Measurements from ENCODE around the gene JARID2. TPM values are rescaled to one million over a fixed set of nuclear protein-coding genes. Genes with fewer than 3 reads are reported as not detected.
A peak's percentile ranks its signal among the peaks of the same experiment; 100 is the strongest.

The JARID2 gene
- total and polyA plus RNA-seq, 10 of the 15 experiments (the other 5 are each of a cell fraction or from before 2014, with no cell fraction given): 4.2 to 21.6 (median 11.7) TPM

DNA sequence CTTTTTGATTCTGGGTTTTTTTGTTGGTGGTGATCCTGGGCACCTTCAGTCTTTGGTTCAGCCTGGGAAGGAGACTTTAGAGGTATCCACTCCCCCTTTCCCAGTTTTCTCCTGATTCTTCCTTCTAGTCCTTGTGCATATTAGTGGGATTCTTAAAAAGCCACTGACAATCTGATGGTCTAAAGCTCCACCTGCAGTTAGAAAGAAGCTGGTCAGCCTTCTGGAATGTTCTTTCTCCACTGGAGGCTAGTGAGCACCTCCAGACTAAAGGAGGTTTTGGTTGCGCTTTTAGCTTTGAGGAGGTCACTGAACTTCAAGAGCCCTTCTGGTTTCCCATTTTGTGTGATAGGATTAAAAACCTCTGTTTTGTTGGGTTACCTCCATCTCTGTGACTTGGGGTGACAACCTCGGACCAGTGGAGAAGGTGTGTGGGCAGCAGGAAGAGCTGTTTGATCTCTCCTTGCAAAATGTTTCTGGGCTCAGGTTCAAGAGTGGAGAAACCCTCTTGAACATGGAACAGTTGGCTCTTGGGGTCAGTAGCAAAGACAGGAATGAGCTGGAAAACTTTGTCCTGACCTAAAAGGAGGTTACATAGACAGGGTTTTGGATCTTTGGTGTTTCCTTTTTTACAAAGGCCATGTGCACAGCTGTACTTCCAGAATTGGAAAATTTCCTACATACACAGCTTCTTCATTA is 29.0 kb downstream of the JARID2 start:
- ChIA-PET CTCF (interaction anchor here (1.0 to 1.6 kb wide), 4 partner anchors 10 to 115 kb away, joined by 3 to 7 read pairs (median 4); no protein-coding TSS in a partner anchor), POLR2A (interaction anchor here (1.1 to 2.2 kb wide), 4 partner anchors 9 to 70 kb away, joined by 3 to 7 read pairs (median 4); no protein-coding TSS in a partner anchor), RAD21 (ENCODE audit: unreplicated experiment) (interaction anchor here (0.6 to 2.9 kb wide), 6 partner anchors 9 to 458 kb away, joined by 3 to 14 read pairs (median 5); partner anchors contain the start of gene JARID2), SMC1A (ENCODE audit: uncharacterized antibody, unreplicated experiment) (interaction anchor here (0.9 to 8.5 kb wide), 7 partner anchors 8 to 136 kb away, joined by 3 to 89 read pairs (median 5); no protein-coding TSS in a partner anchor)
- no TSS peak for BruUV-seq (replicated peaks)
- Histone ChIP-seq H3K9me3 (replicated peaks; ENCODE audit: control insufficient read depth, insufficient read depth, low read length) (no peaks in the 10 kb centered on the region), H3K27me3 (replicated peaks in 1 of 2; ENCODE audit: control insufficient read depth in 2 of 2, insufficient read depth in 2 of 2, low read length in 1 of 2) (no peaks in the 10 kb centered on the region), H3K36me3 (ENCODE audit: control insufficient read depth in 2 of 2, insufficient read depth in 2 of 2, low read length in 1 of 2) (peaks cover 0 to 3% of the 10 kb centered on the region in 2 experiments; a peak in 2 of 4 replicates), H3K4me2 (ENCODE audit: control insufficient read depth, insufficient read depth) (0 out of 2 replicates have a peak overlapping the region, but pooled peaks have one; percentile 38), H3K4me3 (no peak overlapping the region), H3K9ac (ENCODE audit: control insufficient read depth, insufficient read depth, low read length) (no peak overlapping the region), H2AFZ (ENCODE audit: control insufficient read depth, low read depth, low read length) (no peak overlapping the region), H3K27ac (ENCODE audit: control insufficient read depth, insufficient read depth) (no peak overlapping the region), H3K79me2 (ENCODE audit: control insufficient read depth, insufficient read depth, low read length) (peaks cover 89% of the 10 kb centered on the region), H3K4me1 (ENCODE audit: control insufficient read depth, insufficient read depth, low read length) (peaks cover 34% of the 10 kb centered on the region), H4K20me1 (ENCODE audit: control insufficient read depth, insufficient read depth) (peaks cover 8% of the 10 kb centered on the region; the same call in 1 of the 2 replicates)
- in situ Hi-C loops (cut with MboI) (no loop called here), intact Hi-C loops (cut with micrococcal nuclease; ENCODE audit: unreplicated experiment) (no loop called here)
- DNase-seq (ENCODE audit: low read depth, low spot score): no peak
- 0 out of 3 replicates have a peak, but pooled peaks have one; percentile 14 for ATAC-seq
- TF ChIP-seq NFYB (IDR thresholded peaks at IDR 0.05; ENCODE audit: insufficient read depth, low read depth, low read length): no peak
- TF ChIP-seq CEBPB (IDR thresholded peaks at IDR 0.05; ENCODE audit: borderline replicate concordance in 1 of 2, low read depth in 2 of 2, low read length in 2 of 2): no peak
- TF ChIP-seq PAX8 (IDR thresholded peaks at IDR 0.05): no peak
- TF ChIP-seq CREM (IDR thresholded peaks at IDR 0.05; ENCODE audit: low read depth): no peak
- TF ChIP-seq ZNF24 (IDR thresholded peaks at IDR 0.05): no peak
- TF ChIP-seq RAD21 (IDR thresholded peaks at IDR 0.05; ENCODE audit: insufficient read depth, low read depth, low read length): peak; percentile 42
- TF ChIP-seq HSF1 (IDR thresholded peaks at IDR 0.05; ENCODE audit: low read depth, low read length): peak; percentile 88
- no peak for TF ChIP-seq FOS (IDR thresholded peaks at IDR 0.05; ENCODE audit: borderline replicate concordance, extremely low read depth, insufficient read length)
- TF ChIP-seq SREBF1 (IDR thresholded peaks at IDR 0.05; ENCODE audit: low read length): no peak
- TF ChIP-seq CTCF (IDR thresholded peaks at IDR 0.05 in 2 of 3, conservative IDR thresholded peaks at IDR 0.05 in 1 of 3; ENCODE audit: control insufficient read depth in 2 of 3, extremely low read depth in 1 of 3, insufficient read depth in 1 of 3, low read depth in 3 of 3, low read length in 3 of 3): peak in 2 of 3 experiments; percentile 13 to 29; a peak in 3 of 6 replicates
- no peak for TF ChIP-seq POLR2AphosphoS5 (IDR thresholded peaks at IDR 0.05; ENCODE audit: low read length)
- FAIRE-seq: no peak
- whole genome bisulfite sequencing (ENCODE audit: insufficient coverage, insufficient replicate concordance, low lambda C conversion rate, missing lambda C conversion rate): 84% methylated on average over 2 of the region's 2 CpGs
